HG03457 (cell line): Measurements from ENCODE around the gene MEIG1.
"Not testable (repeated sequence)": the region's sequence is repeated elsewhere in the genome, so short reads cannot be mapped to it uniquely, and the experiment has no call there.

Experiments
- ATAC-seq: cut with Tn5 transposase; IDR thresholded peaks from one replicate; pipeline ENCODE4 v1.9.1; 2021; ENCODE audit warnings: moderate number of reproducible peaks; ENCODE audit not compliant: unreplicated experiment

MEIG1 gene

DNA sequence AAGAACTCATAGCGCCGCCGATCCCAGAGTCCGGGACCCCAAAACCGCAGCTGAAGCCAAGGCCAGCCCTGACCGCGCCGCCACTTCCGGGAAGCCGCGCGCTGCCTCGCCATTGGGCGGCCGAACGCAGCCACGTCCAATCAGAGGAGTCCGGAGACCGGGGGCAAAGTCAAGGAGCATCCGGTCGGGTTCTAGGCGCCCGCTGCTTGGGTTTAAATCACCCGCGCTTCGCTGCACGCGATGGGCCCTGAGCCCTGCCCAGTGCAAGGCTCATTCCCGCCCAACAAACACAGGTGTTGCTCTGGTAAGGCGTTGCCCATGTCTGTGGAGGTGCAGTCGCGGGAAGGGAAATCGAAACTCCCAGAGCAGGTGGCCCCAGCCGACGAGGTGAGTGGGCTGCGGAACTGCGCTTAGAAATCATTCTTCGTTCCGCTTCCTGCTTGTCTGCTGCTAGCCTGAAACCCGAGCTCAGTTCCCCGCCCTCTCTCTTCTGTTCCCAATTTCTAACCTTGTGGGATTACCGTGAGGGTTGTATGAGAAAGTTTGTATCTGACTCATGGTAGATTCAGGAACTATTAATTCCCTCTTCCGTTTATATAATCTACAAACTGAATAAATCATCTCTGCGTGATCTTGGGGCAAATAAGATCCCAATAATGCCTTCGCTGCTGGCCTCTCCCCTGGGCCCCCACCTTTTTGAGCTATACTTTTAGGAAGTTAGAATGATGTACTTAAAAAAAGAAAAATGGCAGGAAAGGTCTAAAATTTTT lies 5.0 kb upstream of the MEIG1 start, which contains the start of gene DCLRE1C:
DCLRE1C (minus strand) TSS at position 96 of the 770 bp plus-strand sequence; CDS start at position 10, 86 bp downstream.
- ATAC-seq, result peak; percentile 74

DNA sequence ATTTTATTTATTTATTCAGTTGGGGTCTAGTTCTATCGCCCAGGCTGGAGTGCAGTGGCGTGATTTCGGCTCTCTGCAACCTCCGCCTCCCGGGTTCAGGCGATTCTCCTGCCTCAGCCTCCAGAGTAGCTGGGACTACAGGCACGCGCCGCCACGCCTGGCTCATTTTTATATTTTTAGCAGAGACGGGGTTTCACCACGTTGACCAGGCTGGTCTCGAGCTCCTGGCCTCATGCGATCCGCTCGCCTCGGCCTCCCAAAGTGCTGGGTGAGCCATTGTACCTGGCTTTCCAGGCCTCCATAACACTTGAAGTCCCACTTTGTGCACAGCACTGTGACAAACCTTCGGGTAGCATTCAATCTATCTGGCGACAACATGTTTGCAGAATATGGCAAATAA lies 4.3 kb upstream of the MEIG1 start:
- no peak for ATAC-seq

DNA sequence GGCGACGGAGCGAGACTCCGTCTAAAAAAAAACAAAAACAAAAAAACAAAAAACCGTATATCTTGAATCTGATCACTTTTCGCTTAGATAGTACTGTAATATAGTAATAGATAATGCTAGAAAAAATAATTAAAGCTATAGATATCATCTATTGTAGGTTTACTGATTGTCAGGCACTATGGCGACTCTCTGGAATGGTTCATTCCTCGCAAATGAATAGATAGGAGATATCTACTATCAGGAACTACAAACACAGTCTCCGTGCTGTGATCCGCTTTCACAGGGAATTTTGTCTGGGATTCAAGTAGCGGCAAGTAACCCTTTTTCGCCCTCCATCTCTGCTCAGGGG lies 342 bp upstream of the MEIG1 start:
- ATAC-seq, result no peak

DNA sequence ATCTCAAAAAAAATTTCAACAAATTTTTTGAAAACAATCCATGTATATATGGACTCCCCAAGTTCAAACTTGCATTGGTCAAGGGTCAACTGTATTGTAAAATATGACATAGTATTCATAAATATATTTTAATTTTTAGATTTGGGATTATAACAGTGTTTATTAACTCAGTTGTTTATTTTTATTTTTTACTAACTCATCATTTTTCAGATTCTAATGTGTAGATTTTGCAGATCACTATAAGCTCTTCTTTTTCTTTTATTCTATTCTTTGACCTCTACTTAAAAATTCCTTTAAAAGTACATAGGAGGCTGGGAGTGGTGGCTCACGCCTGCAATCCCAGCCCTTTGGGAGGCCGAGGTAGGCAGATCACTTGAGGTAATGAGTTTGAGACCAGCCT lies 8.7 kb downstream of the MEIG1 start:
- no peak for ATAC-seq

DNA sequence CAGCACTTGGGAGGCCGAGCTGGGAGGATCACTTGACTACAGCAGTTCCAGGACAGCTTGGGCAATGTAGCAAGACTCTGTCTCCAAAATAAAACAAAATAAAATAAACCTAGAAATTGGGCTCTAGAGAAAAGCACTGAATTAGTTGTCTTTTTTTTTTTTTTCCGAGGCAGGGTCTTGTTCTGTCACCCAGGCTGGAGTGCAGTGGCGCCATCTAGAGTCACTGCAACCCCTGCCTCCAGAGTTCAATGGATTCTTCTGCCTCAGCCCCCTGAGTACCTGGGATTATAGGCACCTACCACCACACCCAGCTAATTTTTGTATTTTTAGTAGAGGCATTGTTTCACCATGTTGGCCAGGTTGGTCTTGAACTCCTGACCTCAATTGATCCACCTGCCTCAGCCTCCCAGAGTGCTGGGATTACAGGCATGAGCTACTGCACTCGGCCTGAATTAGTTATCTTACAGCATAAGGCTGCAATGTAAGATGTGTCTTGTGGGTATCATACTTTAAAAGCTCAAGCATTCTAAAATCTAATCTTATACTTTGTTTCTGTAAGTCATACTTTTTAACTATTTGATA lies 12.8 kb downstream of the MEIG1 start:
- no peak for ATAC-seq

DNA sequence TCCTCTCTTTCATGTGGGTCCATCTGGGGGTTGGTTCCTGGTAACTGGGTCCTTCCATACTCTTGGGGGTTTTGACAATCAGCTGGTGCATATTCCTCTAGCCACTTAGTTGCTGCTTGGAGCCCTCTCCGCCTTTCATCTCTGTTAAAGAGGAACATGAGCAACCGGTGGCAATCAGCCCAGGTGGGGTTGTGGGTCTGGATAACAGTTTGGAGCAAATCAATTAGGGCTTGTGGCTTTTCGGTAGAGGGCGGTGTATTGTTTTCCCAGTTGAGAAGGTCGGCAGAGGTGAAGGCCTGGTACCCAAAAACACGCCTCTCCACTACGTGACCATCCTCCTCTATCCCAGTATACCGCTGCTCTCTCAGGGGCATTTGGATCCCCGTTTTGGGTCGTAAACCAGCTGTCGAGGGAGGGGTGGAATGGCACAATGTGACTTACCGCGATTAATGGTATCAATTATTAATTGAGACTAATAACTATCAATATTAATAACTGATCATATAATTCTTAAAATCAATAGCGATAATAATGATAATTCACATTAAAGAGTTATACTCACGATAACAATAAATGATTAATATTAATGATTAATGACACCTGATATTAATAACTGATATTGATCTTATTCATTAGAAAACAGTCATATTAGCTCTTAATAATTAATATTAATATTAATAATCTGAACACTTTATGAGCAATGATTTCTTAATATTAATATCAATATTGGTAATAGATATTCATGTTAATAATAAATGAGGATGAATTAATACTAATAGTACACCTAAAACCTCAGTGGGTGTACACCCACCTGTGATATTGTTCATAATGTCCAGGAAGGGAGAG lies 15.2 kb downstream of the MEIG1 start:
- not testable (repeated sequence) for ATAC-seq

DNA sequence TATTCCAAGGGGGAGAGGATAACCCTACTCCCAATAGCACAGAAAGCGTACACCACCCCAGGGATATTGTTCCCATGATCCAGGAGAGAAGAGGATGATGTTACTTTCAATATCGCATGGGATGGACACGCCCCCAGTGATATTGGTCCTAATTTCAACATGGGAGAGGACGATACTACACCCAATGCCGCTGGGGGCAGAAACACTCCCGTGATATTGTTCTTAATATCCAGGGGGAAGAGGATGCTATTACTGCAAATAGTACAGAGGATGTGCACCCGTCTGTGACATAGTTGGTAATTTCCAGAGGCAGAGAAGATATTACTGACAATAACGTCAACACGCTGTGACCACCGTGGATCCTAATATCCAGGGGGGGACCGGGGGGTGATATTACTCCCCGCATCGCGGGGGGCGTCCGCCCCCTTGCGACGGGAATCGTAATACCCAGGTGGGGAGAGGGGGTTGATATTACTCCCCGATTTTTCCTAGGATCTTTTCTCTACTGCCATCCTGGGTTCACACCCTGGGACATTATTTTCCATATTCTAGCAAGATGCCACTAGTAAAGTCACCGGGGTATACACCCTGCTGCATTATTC lies 16.6 kb downstream of the MEIG1 start:
- ATAC-seq, result no peak

DNA sequence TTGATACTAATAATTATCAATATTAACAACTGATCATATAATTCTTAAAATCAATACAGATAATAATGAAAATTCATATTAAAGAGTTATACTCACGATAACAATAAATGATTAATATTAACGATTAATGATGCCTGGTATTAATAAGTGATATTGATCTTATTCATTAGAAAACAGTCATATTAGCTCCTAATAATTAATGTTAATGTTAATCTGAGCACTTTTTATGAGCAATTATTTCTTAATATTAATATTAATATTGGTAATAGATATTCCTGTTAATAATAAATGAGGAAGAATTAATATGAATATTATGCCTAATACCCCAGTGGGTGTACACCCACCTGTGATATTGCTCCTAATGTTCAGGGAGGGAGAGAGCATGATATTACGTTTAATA lies 23.6 kb downstream of the MEIG1 start:
- no peak for ATAC-seq

DNA sequence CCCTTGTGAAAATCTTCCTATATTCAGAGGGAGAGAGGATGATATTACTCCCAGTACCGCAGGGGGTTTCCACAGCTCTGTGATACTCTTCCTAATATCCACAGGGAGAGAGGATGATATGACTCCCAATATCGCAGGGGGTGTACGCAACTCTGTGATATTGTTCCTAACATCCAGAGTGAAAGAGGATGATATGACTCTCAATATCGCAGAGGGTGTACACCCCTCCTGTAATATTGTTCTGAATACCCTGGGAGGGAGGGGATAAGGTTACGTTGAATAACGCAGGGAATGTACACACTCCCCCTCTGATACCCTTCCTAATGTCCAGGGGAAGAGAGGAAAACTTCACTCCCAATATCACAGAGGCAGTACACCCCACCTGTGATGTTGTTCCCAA lies 30.4 kb downstream of the MEIG1 start:
- ATAC-seq, result not testable (repeated sequence)

DNA sequence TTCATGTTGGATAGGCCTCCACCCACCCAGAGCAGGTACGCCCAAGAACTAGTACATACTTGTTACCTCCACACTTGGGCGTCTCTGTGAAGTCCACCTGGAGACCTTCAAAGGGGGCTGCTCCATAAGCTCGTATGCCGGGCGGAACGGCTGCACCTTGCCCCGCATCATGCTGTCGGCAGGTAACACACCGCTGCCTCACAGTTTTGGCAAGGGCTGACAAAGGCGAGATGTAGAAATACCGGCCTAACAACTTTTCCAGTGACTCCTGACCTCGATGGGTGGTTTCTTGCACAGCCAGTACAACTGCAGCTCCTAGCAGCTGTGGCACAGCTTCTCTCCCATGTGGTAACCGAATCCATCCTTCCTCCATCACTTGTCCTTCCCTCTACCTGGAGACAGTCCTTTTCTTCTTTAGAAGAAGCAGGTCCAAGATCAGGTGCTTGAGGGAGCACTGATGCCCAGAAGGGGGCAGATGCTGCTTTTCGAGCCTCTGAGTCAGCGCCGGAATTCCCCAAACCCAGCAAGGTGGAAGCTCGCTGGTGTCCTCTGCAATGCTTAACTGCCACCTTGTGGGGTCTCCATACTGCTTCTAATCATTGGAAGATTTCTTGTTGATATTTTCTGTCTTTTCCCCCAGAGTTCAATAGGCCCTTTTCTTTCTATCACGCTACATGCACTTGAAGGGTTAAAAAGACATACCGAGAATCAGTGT lies 32.0 kb downstream of the MEIG1 start:
- not testable (repeated sequence) for ATAC-seq

DNA sequence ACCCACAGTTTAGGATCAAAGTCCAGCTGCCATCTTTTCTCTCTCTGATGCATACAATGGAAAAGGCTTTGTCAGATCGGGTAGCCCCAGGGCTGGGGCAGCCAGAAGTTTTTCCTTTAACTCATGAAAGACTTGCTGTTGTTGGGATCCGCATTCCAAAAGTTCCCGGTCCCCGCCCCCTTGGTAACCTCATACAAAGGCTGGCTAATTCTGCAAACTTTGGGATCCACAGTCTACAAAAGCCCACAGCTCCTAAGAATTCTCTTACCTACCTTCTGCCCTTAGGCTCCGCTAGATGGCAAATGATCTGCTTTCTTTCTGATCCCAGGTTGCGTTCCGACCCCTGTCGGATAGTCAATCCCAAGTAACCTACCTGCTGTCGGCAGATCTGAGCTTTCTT lies 33.1 kb downstream of the MEIG1 start:
- ATAC-seq, result not testable (repeated sequence)

DNA sequence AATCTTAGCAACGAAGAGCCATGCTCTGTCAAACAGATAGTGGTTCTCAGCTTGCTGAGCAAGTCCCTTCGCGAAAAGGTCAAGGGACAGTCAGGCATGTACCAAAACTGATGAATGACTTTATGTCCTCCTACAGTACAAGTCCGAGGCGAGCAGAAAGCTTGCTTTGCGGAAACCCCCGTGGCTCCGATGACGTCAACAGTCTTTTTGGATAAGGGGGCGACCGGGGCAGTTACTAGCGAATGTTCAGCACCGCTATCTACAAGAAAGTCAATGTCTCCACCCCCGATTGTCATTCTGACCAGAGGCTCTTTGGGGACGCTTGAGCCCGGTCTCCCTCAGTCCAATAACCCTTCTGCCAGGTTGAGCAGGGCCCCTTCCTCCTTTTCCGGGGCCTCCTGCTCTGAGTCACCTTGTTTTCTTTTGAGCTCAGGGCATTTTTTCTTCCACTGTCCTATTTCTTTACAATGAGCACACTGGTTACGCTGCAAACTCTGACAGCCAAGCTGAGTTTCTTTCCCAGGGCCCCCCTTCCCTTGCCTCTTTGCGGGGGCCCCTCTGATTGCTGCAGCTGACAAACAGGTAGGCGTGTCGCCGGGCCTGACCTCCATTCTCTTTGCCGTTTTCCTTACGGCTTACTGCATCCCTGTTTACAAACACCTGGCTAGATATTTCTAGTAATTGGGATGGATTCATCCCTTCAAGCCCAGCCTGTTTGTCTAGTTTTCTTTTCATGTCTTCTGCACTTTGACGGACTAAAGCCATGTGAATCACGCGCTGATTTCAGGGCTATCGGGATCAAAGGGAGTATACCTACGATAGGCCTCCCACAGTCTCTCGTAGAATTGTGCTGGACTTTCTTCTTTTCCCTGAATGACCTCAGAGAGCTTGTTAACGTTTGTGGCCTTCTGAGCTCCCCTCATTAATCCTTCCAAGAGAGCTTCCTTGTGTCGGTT lies 34.6 kb downstream of the MEIG1 start:
- not testable (repeated sequence) for ATAC-seq

DNA sequence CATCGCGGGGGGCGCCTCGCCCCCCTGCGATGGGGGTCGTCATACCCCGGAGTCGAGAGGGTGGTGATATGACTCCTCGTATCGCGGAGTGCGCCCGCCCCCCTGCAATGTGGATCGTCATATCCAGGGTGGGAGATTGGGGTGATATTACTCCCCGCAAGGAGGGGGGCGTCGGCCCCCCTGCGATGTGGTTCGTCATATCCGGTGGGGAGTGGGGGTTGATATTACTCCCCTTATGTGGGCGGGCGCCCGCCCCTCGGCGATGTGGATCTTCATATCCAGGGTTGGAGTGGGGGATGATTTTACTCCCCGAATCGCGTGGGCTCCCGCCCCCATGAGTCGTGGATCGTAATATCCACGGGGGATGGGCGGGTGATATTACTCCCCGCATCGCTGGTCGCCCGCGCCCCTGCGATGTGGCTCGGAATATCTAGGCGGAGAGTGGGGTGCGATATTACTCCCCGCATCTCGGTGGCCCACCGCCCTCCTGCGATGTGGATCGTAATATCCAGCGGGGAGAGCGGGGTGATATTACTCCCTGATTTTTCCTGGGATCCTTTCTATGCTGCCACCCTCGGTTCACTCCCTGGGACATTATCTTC lies 36.9 kb downstream of the MEIG1 start:
- ATAC-seq, result no peak

DNA sequence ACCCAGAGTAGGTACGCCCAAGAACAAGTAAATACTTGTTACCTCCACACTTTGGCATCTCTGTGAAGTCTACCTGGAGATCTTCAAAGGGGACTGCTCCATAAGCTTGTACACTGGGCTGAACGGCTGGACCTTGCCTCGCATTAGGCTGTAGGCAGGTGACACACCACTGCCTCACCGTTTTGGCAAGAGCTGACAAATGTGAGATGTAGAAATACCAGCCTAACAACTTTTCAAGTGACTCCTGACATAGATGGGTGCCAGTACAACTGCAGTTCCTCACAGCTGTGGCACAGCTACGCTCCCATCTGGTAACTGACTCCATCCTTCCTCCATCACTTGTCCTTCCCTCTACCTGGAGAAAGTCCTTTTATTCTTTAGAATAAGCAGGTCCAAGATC lies 54.3 kb downstream of the MEIG1 start:
- not testable (repeated sequence) for ATAC-seq

DNA sequence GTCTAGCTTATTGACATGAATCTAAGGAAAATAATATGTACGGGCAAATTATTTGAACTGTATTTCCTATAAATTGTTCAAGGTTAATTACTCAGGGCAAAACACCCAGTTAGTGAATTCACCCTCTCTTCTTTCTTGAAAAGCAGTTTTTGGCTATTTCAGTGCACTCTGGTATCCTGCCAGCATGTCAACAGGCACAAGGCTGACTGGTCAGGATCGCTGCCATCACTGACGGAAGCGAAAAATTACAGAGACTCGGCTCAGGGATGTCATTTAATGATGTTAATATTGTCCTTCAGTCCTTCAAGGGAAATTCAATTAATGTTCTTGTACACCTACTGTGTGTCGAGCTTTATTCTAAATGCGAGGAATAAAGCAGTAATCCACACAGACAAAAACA lies 56.3 kb downstream of the MEIG1 start:
- no peak for ATAC-seq

DNA sequence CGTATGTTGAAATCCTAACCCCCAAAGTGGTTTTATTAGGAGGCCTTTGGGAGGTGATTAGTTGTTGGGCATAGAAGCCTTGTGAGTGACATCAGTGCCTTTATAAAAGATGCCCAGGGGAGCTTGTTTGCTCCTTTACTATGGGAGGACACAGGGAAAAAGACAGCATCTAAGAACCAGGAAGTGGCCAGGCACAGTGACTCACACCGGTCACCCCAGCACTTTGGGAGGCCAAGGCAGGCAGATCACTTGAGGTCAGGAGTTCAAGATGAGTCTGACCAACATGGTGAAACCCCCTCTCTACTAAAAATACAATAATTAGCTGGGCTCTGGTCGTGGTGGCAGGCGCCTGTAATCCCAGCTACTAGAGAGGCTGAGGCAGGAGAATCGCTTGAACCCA lies 61.8 kb downstream of the MEIG1 start:
- ATAC-seq, result not testable (repeated sequence)
